CD4-positive, alpha-beta T cell treated with Interleukin-2 at 100 ng/mL for 4 hours (primary cell): ENCODE results near the gene HOOK2.
A peak's percentile ranks its signal among the peaks of the same experiment; 100 is the strongest.
"Not testable (repeated sequence)": the region's sequence is repeated elsewhere in the genome, so short reads cannot be mapped to it uniquely, and the experiment has no call there.

Source experiments
- DNase-seq: peaks from one replicate; pipeline ENCODE4 v3.0.0-alpha.2; 2020; ENCODE audit warnings: low spot score

HOOK2 gene

GRCh38 chr19:12774588-12775555 lies at the start of gene HOOK2:
Gene HOOK2, minus strand, starts transcription at chr19:12775552. Its CDS starts 103 bp downstream, at chr19:12775449.
- DNase-seq = no peak

- no peak for DNase-seq
Measured at GRCh38 chr19:12821761-12822160, 46.4 kb upstream of the HOOK2 start.

GRCh38 chr19:12817810-12818209 lies 42.5 kb upstream of the HOOK2 start:
- DNase-seq = not testable (repeated sequence)

- DNase-seq = not testable (repeated sequence)
Measured at GRCh38 chr19:12817188-12817587, 41.8 kb upstream of the HOOK2 start.

GRCh38 chr19:12815088-12815487 lies 39.7 kb upstream of the HOOK2 start:
- DNase-seq = no peak

GRCh38 chr19:12806242-12807081 lies 31.1 kb upstream of the HOOK2 start, which contains the start of gene RNASEH2A:
Gene RNASEH2A, plus strand, starts transcription at chr19:12806584. Its CDS starts 90 bp downstream, at chr19:12806674.
- peak; percentile 87 for DNase-seq

- no peak for DNase-seq
Measured at GRCh38 chr19:12804051-12804450, 28.7 kb upstream of the HOOK2 start.

- DNase-seq = no peak
Measured at GRCh38 chr19:12802267-12803106, 27.1 kb upstream of the HOOK2 start.

GRCh38 chr19:12801466-12802266 lies 26.3 kb upstream of the HOOK2 start, which contains the start of the genes PRDX2 and THSD8:
Gene PRDX2, minus strand, starts transcription at chr19:12801800. Its CDS starts 539 bp downstream, at chr19:12801261.
Gene THSD8, plus strand, starts transcription at chr19:12802069. Its CDS starts 3 bp downstream, at chr19:12802072.
- peak; percentile 77 for DNase-seq

GRCh38 chr19:12800923-12801465 lies 25.6 kb upstream of the HOOK2 start:
- no peak for DNase-seq

- DNase-seq = no peak
Measured at GRCh38 chr19:12800466-12800770, 25.1 kb upstream of the HOOK2 start.

GRCh38 chr19:12799742-12800465 lies 24.6 kb upstream of the HOOK2 start:
- no peak for DNase-seq

- DNase-seq = not testable (repeated sequence)
Measured at GRCh38 chr19:12797607-12798006, 22.3 kb upstream of the HOOK2 start.

- no peak for DNase-seq
Measured at GRCh38 chr19:12797141-12797587, 21.8 kb upstream of the HOOK2 start.

- DNase-seq = peak; percentile 82
Measured at GRCh38 chr19:12796146-12797071, 21.1 kb upstream of the HOOK2 start.

GRCh38 chr19:12794971-12795381 lies 19.6 kb upstream of the HOOK2 start:
- no peak for DNase-seq

GRCh38 chr19:12794196-12794941 lies 19.0 kb upstream of the HOOK2 start:
- no peak for DNase-seq
